Measurements from ENCODE around the gene SEL1L.
"Not testable (repeated sequence)": the region's sequence is repeated elsewhere in the genome, so short reads cannot be mapped to it uniquely, and the experiment has no call there.

The SEL1L gene

GRCh38 chr14:81533536-81534343 is at the start of gene SEL1L:
Gene SEL1L, minus strand, starts transcription at chr14:81533853. Its CDS starts 109 bp downstream, at chr14:81533744.
- in situ Hi-C loops (cut with HindIII; ENCODE audit: low sequenced_read_pairs), result no loop called here

GRCh38 chr14:81582420-81582819 is 48.8 kb upstream of the SEL1L start:
- in situ Hi-C loops (cut with HindIII; ENCODE audit: low sequenced_read_pairs), result no loop called here

GRCh38 chr14:81579115-81579514 is 45.5 kb upstream of the SEL1L start:
- in situ Hi-C loops (cut with HindIII; ENCODE audit: low sequenced_read_pairs), result no loop called here

GRCh38 chr14:81571437-81571836 is 37.8 kb upstream of the SEL1L start:
- in situ Hi-C loops (cut with HindIII; ENCODE audit: low sequenced_read_pairs), result no loop called here

- in situ Hi-C loops (cut with HindIII; ENCODE audit: low sequenced_read_pairs), result no loop called here
Measured at GRCh38 chr14:81567302-81567701, 33.6 kb upstream of the SEL1L start.

GRCh38 chr14:81565441-81566290 is 32.0 kb upstream of the SEL1L start:
- in situ Hi-C loops (cut with HindIII; ENCODE audit: low sequenced_read_pairs), result no loop called here

GRCh38 chr14:81562818-81563217 is 29.2 kb upstream of the SEL1L start:
- in situ Hi-C loops (cut with HindIII; ENCODE audit: low sequenced_read_pairs), result no loop called here

GRCh38 chr14:81561084-81561775 is 27.6 kb upstream of the SEL1L start:
- in situ Hi-C loops (cut with HindIII; ENCODE audit: low sequenced_read_pairs), result no loop called here

GRCh38 chr14:81559385-81559784 is 25.7 kb upstream of the SEL1L start:
- in situ Hi-C loops (cut with HindIII; ENCODE audit: low sequenced_read_pairs), result no loop called here

GRCh38 chr14:81557146-81557545 is 23.5 kb upstream of the SEL1L start:
- in situ Hi-C loops (cut with HindIII; ENCODE audit: low sequenced_read_pairs), result no loop called here

- in situ Hi-C loops (cut with HindIII; ENCODE audit: low sequenced_read_pairs), result no loop called here
Measured at GRCh38 chr14:81555684-81556083, 22.0 kb upstream of the SEL1L start.

- in situ Hi-C loops (cut with HindIII; ENCODE audit: low sequenced_read_pairs), result no loop called here
Measured at GRCh38 chr14:81555051-81555450, 21.4 kb upstream of the SEL1L start.

GRCh38 chr14:81551471-81551870 is 17.8 kb upstream of the SEL1L start:
- in situ Hi-C loops (cut with HindIII; ENCODE audit: low sequenced_read_pairs), result no loop called here

GRCh38 chr14:81550001-81550637 is 16.5 kb upstream of the SEL1L start:
- in situ Hi-C loops (cut with HindIII; ENCODE audit: low sequenced_read_pairs), result no loop called here

GRCh38 chr14:81541206-81541605 is 7.6 kb upstream of the SEL1L start:
- in situ Hi-C loops (cut with HindIII; ENCODE audit: low sequenced_read_pairs), result not testable (repeated sequence)

- in situ Hi-C loops (cut with HindIII; ENCODE audit: low sequenced_read_pairs), result no loop called here
Measured at GRCh38 chr14:81537193-81537592, 3.5 kb upstream of the SEL1L start.

- in situ Hi-C loops (cut with HindIII; ENCODE audit: low sequenced_read_pairs), result no loop called here
Measured at GRCh38 chr14:81536241-81536771, 2.7 kb upstream of the SEL1L start.

- in situ Hi-C loops (cut with HindIII; ENCODE audit: low sequenced_read_pairs), result no loop called here
Measured at GRCh38 chr14:81535396-81536164, 1.9 kb upstream of the SEL1L start.

- in situ Hi-C loops (cut with HindIII; ENCODE audit: low sequenced_read_pairs), result no loop called here
Measured at GRCh38 chr14:81534510-81535074, 939 bp upstream of the SEL1L start.

- in situ Hi-C loops (cut with HindIII; ENCODE audit: low sequenced_read_pairs), result no loop called here
Measured at GRCh38 chr14:81533212-81533535, 479 bp downstream of the SEL1L start.
